Astrocyte (in vitro differentiated cells and primary cell): ENCODE data around the gene OCA2.

ENCODE experiments used
- EZH2 ChIP-seq: IDR thresholded peaks from 2 replicates; pipeline ENCODE4 v1.6.1; 2012; ENCODE audit warnings: mild to moderate bottlenecking, low read length, inconsistent platforms; ENCODE audit not compliant: insufficient read depth
- TF ChIP-seq, protein P1 (sequence below): IDR thresholded peaks from 2 replicates; pipeline ENCODE4 v1.5.1; 2011; ENCODE audit warnings: low read depth, mild to moderate bottlenecking, inconsistent platforms, low read length, moderate library complexity; ENCODE audit not compliant: insufficient read depth

GRCh38 chr15:27804569-27805260 is 294.4 kb downstream of the OCA2 start:
- TF ChIP-seq, protein P1, sequence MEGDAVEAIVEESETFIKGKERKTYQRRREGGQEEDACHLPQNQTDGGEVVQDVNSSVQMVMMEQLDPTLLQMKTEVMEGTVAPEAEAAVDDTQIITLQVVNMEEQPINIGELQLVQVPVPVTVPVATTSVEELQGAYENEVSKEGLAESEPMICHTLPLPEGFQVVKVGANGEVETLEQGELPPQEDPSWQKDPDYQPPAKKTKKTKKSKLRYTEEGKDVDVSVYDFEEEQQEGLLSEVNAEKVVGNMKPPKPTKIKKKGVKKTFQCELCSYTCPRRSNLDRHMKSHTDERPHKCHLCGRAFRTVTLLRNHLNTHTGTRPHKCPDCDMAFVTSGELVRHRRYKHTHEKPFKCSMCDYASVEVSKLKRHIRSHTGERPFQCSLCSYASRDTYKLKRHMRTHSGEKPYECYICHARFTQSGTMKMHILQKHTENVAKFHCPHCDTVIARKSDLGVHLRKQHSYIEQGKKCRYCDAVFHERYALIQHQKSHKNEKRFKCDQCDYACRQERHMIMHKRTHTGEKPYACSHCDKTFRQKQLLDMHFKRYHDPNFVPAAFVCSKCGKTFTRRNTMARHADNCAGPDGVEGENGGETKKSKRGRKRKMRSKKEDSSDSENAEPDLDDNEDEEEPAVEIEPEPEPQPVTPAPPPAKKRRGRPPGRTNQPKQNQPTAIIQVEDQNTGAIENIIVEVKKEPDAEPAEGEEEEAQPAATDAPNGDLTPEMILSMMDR: no peak
- no peak for TF ChIP-seq EZH2
